Neuronal stem cell (in vitro differentiated cells): ENCODE data around the gene SIK2.
A peak's percentile ranks its signal among the peaks of the same experiment; 100 is the strongest.

Experiments used
- DNase-seq: peaks from one replicate; pipeline ENCODE4 v3.0.0-alpha.2; 2013; ENCODE audit warnings: low spot score
- H2AFZ ChIP-seq: one replicate; pipeline ENCODE4 v1.6.1; 2013; ENCODE audit warnings: mild to moderate bottlenecking, low read length, inconsistent platforms
- H2AK5ac ChIP-seq: 2 replicates; pipeline ENCODE4 v1.6.1; 2013; ENCODE audit warnings: low read depth, mild to moderate bottlenecking, inconsistent platforms, low read length, moderate library complexity, mixed read lengths
- H2BK120ac ChIP-seq: 2 replicates; pipeline ENCODE4 v1.6.1; 2013; ENCODE audit warnings: low read depth, mild to moderate bottlenecking, inconsistent platforms, low read length, moderate library complexity, mixed read lengths
- H2BK12ac ChIP-seq: one replicate; pipeline ENCODE4 v1.6.1; 2013; ENCODE audit warnings: low read length, inconsistent platforms
- H2BK15ac ChIP-seq: 2 replicates; pipeline ENCODE4 v1.6.1; 2013; ENCODE audit warnings: mild to moderate bottlenecking, low read length, inconsistent platforms, mixed read lengths
- H2BK5ac ChIP-seq: one replicate; pipeline ENCODE4 v1.6.1; 2013; ENCODE audit warnings: inconsistent platforms, mild to moderate bottlenecking, low read length, moderate library complexity
- H3K14ac ChIP-seq: one replicate; pipeline ENCODE4 v1.6.1; 2013; ENCODE audit warnings: low read length, inconsistent platforms
- H3K18ac ChIP-seq: 2 replicates; pipeline ENCODE4 v1.6.1; 2013; ENCODE audit warnings: low read length, inconsistent platforms
- H3K23ac ChIP-seq: 2 replicates; pipeline ENCODE4 v1.6.1; 2013; ENCODE audit warnings: low read depth, mild to moderate bottlenecking, mixed read lengths, low read length, inconsistent platforms; ENCODE audit not compliant: poor library complexity
- H3K27ac ChIP-seq: replicated peaks from 3 replicates; pipeline ENCODE4 v1.5.1; 2013; ENCODE audit warnings: low read length, inconsistent platforms
- H3K27me3 ChIP-seq, 3 experiments: 2 replicates each; pipeline ENCODE4 v1.6.1; 2013; ENCODE audit warnings: low read length in 3 of 3, mild to moderate bottlenecking in 2 of 3, inconsistent platforms in 1 of 3, low read depth in 1 of 3, mixed read lengths in 1 of 3, moderate library complexity in 1 of 3; ENCODE audit not compliant: control insufficient read depth in 3 of 3, insufficient read depth in 3 of 3
- H3K36me3 ChIP-seq, 2 donors: replicated peaks in 1 of 2; 2 replicates each; pipeline ENCODE4 v1.6.1; 2013; ENCODE audit warnings: low read length in 2 of 2; ENCODE audit not compliant: control insufficient read depth in 2 of 2, insufficient read depth in 2 of 2
- H3K4ac ChIP-seq: 2 replicates; pipeline ENCODE4 v1.6.1; 2013; ENCODE audit warnings: inconsistent platforms, mild to moderate bottlenecking, low read length, moderate library complexity
- H3K4me1 ChIP-seq, 2 donors: 1 replicate in 1 of 2; 2 replicates in 1 of 2; pipeline ENCODE4 v1.6.1; 2013; ENCODE audit warnings: low read length in 2 of 2, low read depth in 1 of 2; ENCODE audit not compliant: control insufficient read depth in 2 of 2, insufficient read depth in 1 of 2
- H3K4me2 ChIP-seq: one replicate; pipeline ENCODE4 v1.6.1; 2013; ENCODE audit warnings: mild to moderate bottlenecking, low read length, inconsistent platforms; ENCODE audit not compliant: insufficient read depth, poor library complexity, severe bottlenecking
- H3K4me3 ChIP-seq, 2 donors: 2 replicates each; pipeline ENCODE4 v1.5.1; 2013; ENCODE audit warnings: low read length in 2 of 2, mild to moderate bottlenecking in 2 of 2, inconsistent platforms in 1 of 2, moderate library complexity in 1 of 2
- H3K79me1 ChIP-seq: one replicate; pipeline ENCODE4 v1.6.1; 2013; ENCODE audit warnings: low read depth, mild to moderate bottlenecking, inconsistent platforms, low read length, moderate library complexity
- H3K9ac ChIP-seq: one replicate; pipeline ENCODE4 v1.6.1; 2013; ENCODE audit warnings: mild to moderate bottlenecking, low read depth, low read length, inconsistent platforms; ENCODE audit not compliant: poor library complexity
- H3K9me3 ChIP-seq, 2 donors: replicated peaks in 1 of 2; 2 replicates each; pipeline versions ENCODE3 to v1.6.1; 2013; ENCODE audit warnings: low read length in 2 of 2, mild to moderate bottlenecking in 2 of 2, inconsistent platforms in 1 of 2, low read depth in 1 of 2, mixed read lengths in 1 of 2, moderate library complexity in 1 of 2; ENCODE audit not compliant: control insufficient read depth in 2 of 2, insufficient read depth in 1 of 2
- H4K8ac ChIP-seq: one replicate; pipeline ENCODE4 v1.6.1; 2013; ENCODE audit warnings: low read depth, mild to moderate bottlenecking, inconsistent platforms, low read length, moderate library complexity
- H4K91ac ChIP-seq: one replicate; pipeline ENCODE4 v1.6.1; 2013; ENCODE audit warnings: low read length, low read depth, mild to moderate bottlenecking, inconsistent platforms; ENCODE audit not compliant: poor library complexity
- WGBS, 2 donors: extraction: QIAGEN DNeasy Blood & Tissue Kit; methylation state at CpG; one replicate each; pipeline ENCODE4 v1.1.7; 2013; ENCODE audit warnings: missing lambda C conversion rate in 2 of 2, mixed read lengths in 1 of 2; ENCODE audit not compliant: insufficient read length in 2 of 2, insufficient replicate concordance in 1 of 2; ENCODE audit errors: extremely low coverage in 2 of 2; 5-methylcytosine and 5-hydroxymethylcytosine counted together

SIK2 gene

DNA sequence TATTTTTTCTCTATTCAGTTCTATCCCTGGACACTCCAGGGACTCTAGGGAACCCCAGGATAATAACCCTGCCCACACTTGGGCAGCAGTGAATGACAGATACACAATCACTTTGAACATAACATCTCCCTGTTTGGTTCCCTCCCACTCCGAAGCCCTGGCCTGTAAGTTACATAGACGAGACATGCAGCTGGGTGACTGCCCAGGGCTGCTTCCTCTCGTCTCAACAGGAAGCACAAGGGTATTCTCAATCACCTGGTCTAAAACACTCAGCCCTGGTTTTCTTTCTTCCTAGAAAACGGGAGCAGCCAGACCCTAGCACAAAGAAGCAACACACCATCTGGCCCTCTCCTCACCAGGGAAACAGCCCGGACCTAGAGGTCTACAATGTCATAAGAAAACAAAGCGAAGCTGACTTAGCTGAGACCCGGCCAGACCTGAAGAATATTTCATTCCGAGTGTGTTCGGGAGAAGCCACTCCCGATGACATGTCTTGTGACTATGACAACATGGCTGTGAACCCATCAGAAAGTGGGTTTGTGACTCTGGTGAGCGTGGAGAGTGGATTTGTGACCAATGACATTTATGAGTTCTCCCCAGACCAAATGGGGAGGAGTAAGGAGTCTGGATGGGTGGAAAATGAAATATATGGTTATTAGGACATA lies 42.3 kb upstream of the SIK2 start:
- no peak for DNase-seq
- H3K36me3 ChIP-seq: no peaks in the 10 kb centered on the region
- no peak overlapping the region for H3K9ac ChIP-seq
- no peak overlapping the region for H3K14ac ChIP-seq
- no peak overlapping the region for H3K4me3 ChIP-seq
- H3K23ac ChIP-seq: no peak overlapping the region
- peaks cover 0 to 3% of the 10 kb centered on the region in 2 donors for H3K4me1 ChIP-seq
- H3K18ac ChIP-seq: no peak overlapping the region
- H4K91ac ChIP-seq: no peak overlapping the region
- H4K8ac ChIP-seq: no peak overlapping the region
- H2BK12ac ChIP-seq: no peak overlapping the region
- peak overlapping the region; percentile 29 for H2AFZ ChIP-seq
- WGBS, 2 donors: no CpG with 5 or more reads among the region's 11 CpGs
- H2BK120ac ChIP-seq: no peak overlapping the region
- H2AK5ac ChIP-seq: no peak overlapping the region
- H3K4ac ChIP-seq: no peak overlapping the region
- peaks cover 0 to 6% of the 10 kb centered on the region in 2 donors for H3K9me3 ChIP-seq
- H3K79me1 ChIP-seq: no peaks in the 10 kb centered on the region
- H3K27me3 ChIP-seq: no peaks in the 10 kb centered on the region
- no peak overlapping the region for H3K27ac ChIP-seq
- H3K4me2 ChIP-seq: no peak overlapping the region
- H2BK15ac ChIP-seq: no peak overlapping the region
- no peak overlapping the region for H2BK5ac ChIP-seq

GRCh38 chr11:111560800-111561199 lies 41.4 kb upstream of the SIK2 start:
- Histone ChIP-seq H2BK5ac (no peak overlapping the region), H3K18ac (no peak overlapping the region), H3K23ac (no peak overlapping the region), H3K9me3 (peaks cover 0 to 4% of the 10 kb centered on the region in 2 donors), H3K27me3 (no peaks in the 10 kb centered on the region), H3K4ac (no peak overlapping the region), H4K91ac (no peak overlapping the region), H3K36me3 (no peaks in the 10 kb centered on the region), H3K4me1 (peaks cover 0 to 3% of the 10 kb centered on the region in 2 donors), H2AK5ac (no peak overlapping the region), H2AFZ (no peak overlapping the region), H3K4me3 (no peak overlapping the region), H3K14ac (no peak overlapping the region), H2BK12ac (no peak overlapping the region), H3K27ac (no peak overlapping the region), H2BK120ac (no peak overlapping the region), H2BK15ac (no peak overlapping the region), H3K9ac (no peak overlapping the region), H3K4me2 (no peak overlapping the region), H3K79me1 (no peaks in the 10 kb centered on the region), H4K8ac (no peak overlapping the region)
- no peak for DNase-seq
- WGBS, 2 donors: no CpG with 5 or more reads among the region's 3 CpGs

GRCh38 chr11:111561306-111561705 lies 40.9 kb upstream of the SIK2 start:
- peaks cover 0 to 3% of the 10 kb centered on the region in 2 donors for H3K4me1 ChIP-seq
- H2AFZ ChIP-seq: no peak overlapping the region
- no peak overlapping the region for H3K18ac ChIP-seq
- no CpG with 5 or more reads among the region's 3 CpGs for WGBS, 2 donors
- H3K27me3 ChIP-seq: no peaks in the 10 kb centered on the region
- no peak overlapping the region for H2BK5ac ChIP-seq
- H2BK15ac ChIP-seq: no peak overlapping the region
- H3K9ac ChIP-seq: no peak overlapping the region
- H3K4ac ChIP-seq: no peak overlapping the region
- no peak overlapping the region for H2BK120ac ChIP-seq
- H4K8ac ChIP-seq: no peak overlapping the region
- no peak overlapping the region for H3K4me3 ChIP-seq
- H3K23ac ChIP-seq: no peak overlapping the region
- H4K91ac ChIP-seq: no peak overlapping the region
- no peaks in the 10 kb centered on the region for H3K36me3 ChIP-seq
- no peaks in the 10 kb centered on the region for H3K79me1 ChIP-seq
- H2AK5ac ChIP-seq: no peak overlapping the region
- no peak overlapping the region for H3K4me2 ChIP-seq
- no peak overlapping the region for H2BK12ac ChIP-seq
- H3K27ac ChIP-seq: no peak overlapping the region
- no peak overlapping the region for H3K14ac ChIP-seq
- no peaks in the 10 kb centered on the region for H3K9me3 ChIP-seq
- DNase-seq: no peak

DNA sequence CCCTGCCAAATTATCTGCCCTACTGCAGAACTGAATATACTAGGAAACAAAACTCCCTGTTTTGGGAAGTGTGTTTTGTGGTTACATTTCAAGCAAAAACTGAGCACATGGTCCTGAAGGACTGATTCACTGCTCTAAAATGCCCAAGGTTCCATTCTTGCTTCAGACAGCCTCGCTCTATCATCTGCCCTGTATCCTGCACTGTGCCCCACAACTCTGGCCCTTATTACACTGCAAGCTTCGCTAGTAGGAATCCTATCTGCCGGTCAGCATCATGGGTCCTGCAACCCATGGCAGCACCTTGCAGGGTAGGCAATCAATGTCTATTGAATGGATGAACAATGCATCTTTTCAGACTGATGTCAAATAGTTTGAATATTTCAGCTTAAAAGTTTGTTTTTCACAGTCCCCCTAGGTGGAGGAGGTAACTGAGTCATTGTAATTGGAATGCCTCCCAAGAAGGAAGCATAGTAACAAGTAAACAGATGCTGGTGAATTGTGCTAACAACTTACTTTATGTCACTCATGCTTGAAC lies 40.4 kb upstream of the SIK2 start:
- no peak overlapping the region for H3K18ac ChIP-seq
- no peak overlapping the region for H2BK120ac ChIP-seq
- no peak overlapping the region for H3K14ac ChIP-seq
- H3K27ac ChIP-seq: no peak overlapping the region
- WGBS, 2 donors: no CpG with 5 or more reads among the region's 3 CpGs
- H3K36me3 ChIP-seq: no peaks in the 10 kb centered on the region
- H3K9ac ChIP-seq: no peak overlapping the region
- H3K9me3 ChIP-seq: no peaks in the 10 kb centered on the region
- peaks cover 0 to 6% of the 10 kb centered on the region in 2 donors for H3K4me1 ChIP-seq
- no peak overlapping the region for H2AK5ac ChIP-seq
- H3K4me3 ChIP-seq: no peak overlapping the region
- no peak overlapping the region for H4K8ac ChIP-seq
- no peak overlapping the region for H3K4ac ChIP-seq
- H2AFZ ChIP-seq: no peak overlapping the region
- no peak overlapping the region for H4K91ac ChIP-seq
- H3K4me2 ChIP-seq: no peak overlapping the region
- H2BK5ac ChIP-seq: no peak overlapping the region
- H3K23ac ChIP-seq: no peak overlapping the region
- no peaks in the 10 kb centered on the region for H3K79me1 ChIP-seq
- no peak overlapping the region for H2BK15ac ChIP-seq
- no peak overlapping the region for H2BK12ac ChIP-seq
- DNase-seq: no peak
- H3K27me3 ChIP-seq: no peaks in the 10 kb centered on the region
